HL-60 (cell line): ENCODE measurements around the gene CLCN7.

Source experiments
- CTCF ChIP-seq: IDR thresholded peaks from one replicate; pipeline ENCODE4 v1.5.1; 2011; ENCODE audit warnings: low read length, control low read depth, inconsistent platforms; ENCODE audit not compliant: insufficient read depth
- GABPA ChIP-seq: IDR thresholded peaks from 2 replicates; pipeline ENCODE4 v1.6.1; 2012; ENCODE audit warnings: low read depth
- POLR2AphosphoS5 ChIP-seq: IDR thresholded peaks from 2 replicates; pipeline ENCODE4 v1.6.1; 2012; ENCODE audit warnings: low read depth
- REST ChIP-seq: IDR thresholded peaks from 2 replicates; pipeline ENCODE4 v1.6.1; 2012; ENCODE audit warnings: low read depth; ENCODE audit not compliant: insufficient replicate concordance
- SPI1 ChIP-seq: IDR thresholded peaks from 2 replicates; pipeline ENCODE4 v1.6.1; 2012; ENCODE audit warnings: low read depth, mild to moderate bottlenecking, borderline replicate concordance

DNA sequence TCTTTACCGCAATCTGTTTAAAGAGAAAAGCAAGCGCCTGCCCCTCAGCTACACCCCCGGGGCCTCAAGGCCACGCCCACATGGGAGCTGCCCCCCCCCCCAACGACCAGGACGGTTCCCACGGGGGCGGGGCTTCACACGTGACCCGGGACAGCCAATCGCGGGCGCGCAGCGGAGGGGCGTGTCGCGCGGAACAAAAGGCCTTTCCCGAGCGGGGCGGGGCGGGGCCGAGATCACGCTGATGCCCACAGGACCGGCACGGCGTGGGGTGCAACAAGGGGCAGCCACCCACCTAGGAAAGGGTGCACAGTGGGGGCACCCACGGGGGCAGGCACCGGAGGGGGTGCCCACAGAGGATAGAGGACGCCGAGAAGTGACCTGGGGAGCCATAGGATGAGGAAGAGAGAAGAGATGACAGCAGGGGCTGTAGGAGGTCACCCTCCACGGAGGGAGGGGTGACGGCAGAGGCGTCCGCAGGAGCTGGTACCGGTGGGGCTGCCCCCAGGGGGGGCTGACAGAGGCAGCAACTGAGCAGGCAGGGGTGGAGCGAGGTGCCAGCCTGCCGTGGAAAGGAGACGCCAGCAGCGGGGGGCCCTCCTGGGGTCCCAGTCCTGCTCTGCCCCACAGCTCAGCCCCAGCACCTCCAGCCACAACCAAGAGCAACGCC is 66.5 kb downstream of the CLCN7 start:
- TF ChIP-seq POLR2AphosphoS5 (no peak), REST (no peak), CTCF (no peak), GABPA (no peak), SPI1 (no peak)
